KMS-11 (cell line): ENCODE results near the gene ZNF345.

Experiments used
- H2AFZ ChIP-seq: fragments of 200-600 bp; sonication (generic); 2 replicates; pipeline ENCODE4 v1.6.1; 2016; ENCODE audit warnings: antibody characterized with exemption, mixed run types, low read depth
- H3K27ac ChIP-seq: fragments of 200-600 bp; sonication (generic); 2 replicates; pipeline ENCODE4 v1.6.1; 2016; ENCODE audit warnings: mild to moderate bottlenecking, mixed run types
- H3K27me3 ChIP-seq: fragments of 200-600 bp; sonication (generic); 2 replicates; pipeline ENCODE4 v1.6.1; 2017; ENCODE audit warnings: mild to moderate bottlenecking, low read depth, mixed run types, moderate library complexity; ENCODE audit not compliant: insufficient read depth
- H3K36me3 ChIP-seq: fragments of 200-600 bp; sonication (generic); 2 replicates; pipeline ENCODE4 v1.6.1; 2017; ENCODE audit warnings: mild to moderate bottlenecking, mixed run types; ENCODE audit not compliant: insufficient read depth
- H3K4me1 ChIP-seq: fragments of 200-600 bp; sonication (generic); 2 replicates; pipeline ENCODE4 v1.6.1; 2016; ENCODE audit warnings: mild to moderate bottlenecking, low read depth, mixed run types; ENCODE audit not compliant: poor library complexity, severe bottlenecking
- H3K4me2 ChIP-seq: fragments of 200-600 bp; sonication (generic); 2 replicates; pipeline ENCODE4 v1.7.0; 2016; ENCODE audit warnings: mild to moderate bottlenecking, mixed run types
- H3K4me3 ChIP-seq: fragments of 200-600 bp; sonication (generic); IDR thresholded peaks from 2 replicates; pipeline ENCODE4 v1.6.1; 2017; ENCODE audit warnings: low read depth, low read length, mixed read lengths; ENCODE audit not compliant: insufficient read depth
- H3K79me2 ChIP-seq: fragments of 200-600 bp; sonication (generic); 2 replicates; pipeline ENCODE4 v1.6.1; 2016; ENCODE audit warnings: low read depth, mixed run types; ENCODE audit not compliant: insufficient read depth
- H3K9ac ChIP-seq: fragments of 200-600 bp; sonication (generic); 2 replicates; pipeline ENCODE4 v1.6.1; 2016; ENCODE audit warnings: mild to moderate bottlenecking, mixed run types
- H4K20me1 ChIP-seq: fragments of 200-600 bp; sonication (generic); 2 replicates; pipeline ENCODE4 v1.6.1; 2016; ENCODE audit warnings: mild to moderate bottlenecking, mixed run types; ENCODE audit not compliant: insufficient read depth
- CTCF ChIP-seq: fragments of 200-600 bp; sonication (generic); conservative IDR thresholded peaks from 2 replicates; pipeline ENCODE4 v1.6.1; 2017; ENCODE audit warnings: low read depth, mild to moderate bottlenecking, antibody characterized with exemption, low read length, moderate library complexity, mixed read lengths

ZNF345 gene

GRCh38 chr19:36821758-36822157, 28.9 kb upstream of the ZNF345 start:
- H3K4me1 ChIP-seq: no peaks in the 10 kb centered on the region
- no peak overlapping the region for H3K4me2 ChIP-seq
- no peak for TF ChIP-seq CTCF
- no peaks in the 10 kb centered on the region for H3K79me2 ChIP-seq
- H3K27me3 ChIP-seq: no peaks in the 10 kb centered on the region
- no peaks in the 10 kb centered on the region for H3K36me3 ChIP-seq
- H3K27ac ChIP-seq: no peak overlapping the region
- H3K9ac ChIP-seq: no peak overlapping the region
- no peaks in the 10 kb centered on the region for H4K20me1 ChIP-seq
- H3K4me3 ChIP-seq: no peak overlapping the region
- H2AFZ ChIP-seq: no peak overlapping the region

GRCh38 chr19:36833430-36833829, 17.2 kb upstream of the ZNF345 start:
- no peak overlapping the region for H3K9ac ChIP-seq
- no peaks in the 10 kb centered on the region for H3K27me3 ChIP-seq
- H2AFZ ChIP-seq: no peak overlapping the region
- no peak overlapping the region for H3K27ac ChIP-seq
- H3K4me2 ChIP-seq: no peak overlapping the region
- no peaks in the 10 kb centered on the region for H3K36me3 ChIP-seq
- no peak overlapping the region for H3K4me3 ChIP-seq
- no peaks in the 10 kb centered on the region for H3K79me2 ChIP-seq
- no peak for TF ChIP-seq CTCF
- H4K20me1 ChIP-seq: no peaks in the 10 kb centered on the region
- no peaks in the 10 kb centered on the region for H3K4me1 ChIP-seq

GRCh38 chr19:36837176-36837905, 13.3 kb upstream of the ZNF345 start:
- no peak overlapping the region for H3K9ac ChIP-seq
- no peak overlapping the region for H3K27ac ChIP-seq
- no peaks in the 10 kb centered on the region for H4K20me1 ChIP-seq
- no peaks in the 10 kb centered on the region for H3K36me3 ChIP-seq
- TF ChIP-seq CTCF: no peak
- H3K27me3 ChIP-seq: no peaks in the 10 kb centered on the region
- H3K4me2 ChIP-seq: no peak overlapping the region
- no peaks in the 10 kb centered on the region for H3K4me1 ChIP-seq
- no peak overlapping the region for H3K4me3 ChIP-seq
- no peaks in the 10 kb centered on the region for H3K79me2 ChIP-seq
- no peak overlapping the region for H2AFZ ChIP-seq

GRCh38 chr19:36837906-36838783, 12.5 kb upstream of the ZNF345 start, which contains the start of gene ZNF790:
Gene ZNF790 (minus strand): TSS chr19:36838387. CDS start chr19:36825619, 12,768 bp downstream.
- no peak within 1 kb of the TSS for H2AFZ ChIP-seq
- H3K36me3 ChIP-seq: no peaks in the 10 kb centered on the region
- H3K27me3 ChIP-seq: no peaks in the 10 kb centered on the region
- TF ChIP-seq CTCF: no peak
- no peak within 1 kb of the TSS for H3K4me2 ChIP-seq
- no peaks in the 10 kb centered on the region for H3K79me2 ChIP-seq
- no peaks in the 10 kb centered on the region for H3K4me1 ChIP-seq
- no peaks in the 10 kb centered on the region for H4K20me1 ChIP-seq
- H3K27ac ChIP-seq: no peak within 1 kb of the TSS
- no peak within 1 kb of the TSS for H3K9ac ChIP-seq
- no peak within 1 kb of the TSS for H3K4me3 ChIP-seq
